Fibroblast of lung (primary cell): Measurements from ENCODE around the gene ATP10A. TPM values are rescaled to one million over a fixed set of nuclear protein-coding genes. Genes with fewer than 3 reads are reported as not detected.

Experiments used
- DNase-seq, 2 donors: peaks; one replicate each; pipeline versions ENCODE4 v3.0.0 to v3.0.0-alpha.2; 2010; ENCODE audit warnings: low read depth in 2 of 2
- H2AFZ ChIP-seq: 2 replicates; pipeline ENCODE4 v1.5.1; 2012; ENCODE audit warnings: low read length, control low read depth, inconsistent platforms
- H3K27ac ChIP-seq: 2 replicates; pipeline ENCODE4 v1.5.1; 2011; ENCODE audit warnings: low read length, control low read depth; ENCODE audit not compliant: insufficient read depth
- H3K27me3 ChIP-seq: 2 replicates; pipeline ENCODE4 v1.5.1; 2011; ENCODE audit warnings: mild to moderate bottlenecking, low read length; ENCODE audit not compliant: control insufficient read depth, insufficient read depth
- H3K36me3 ChIP-seq: 2 replicates; pipeline ENCODE4 v1.5.1; 2011; ENCODE audit warnings: low read length; ENCODE audit not compliant: control insufficient read depth, insufficient read depth
- H3K4me1 ChIP-seq: 2 replicates; pipeline ENCODE4 v1.5.1; 2011; ENCODE audit warnings: low read length; ENCODE audit not compliant: control insufficient read depth, insufficient read depth; ENCODE audit errors: extremely low read depth
- H3K4me2 ChIP-seq: 2 replicates; pipeline ENCODE4 v1.5.1; 2011; ENCODE audit warnings: low read length, control low read depth; ENCODE audit not compliant: insufficient read depth; ENCODE audit errors: extremely low read depth
- H3K4me3 ChIP-seq, 4 experiments: fragments of 200-600 bp in 1 of 4; sonication (generic) in 1 of 4; replicated peaks in 1 of 4; 2 replicates each; pipeline ENCODE4 v1.5.1; 2011 to 2016; ENCODE audit warnings: low read length in 4 of 4, low read depth in 3 of 4, mild to moderate bottlenecking in 3 of 4, control low read depth in 2 of 4, inconsistent platforms in 1 of 4, mixed read lengths in 1 of 4; ENCODE audit not compliant: insufficient read depth in 1 of 4; ENCODE audit errors: control extremely low read depth in 1 of 4
- H3K79me2 ChIP-seq: 2 replicates; pipeline ENCODE4 v1.5.1; 2012; ENCODE audit warnings: mild to moderate bottlenecking, low read length, inconsistent platforms; ENCODE audit not compliant: control insufficient read depth, insufficient read depth
- H3K9ac ChIP-seq: 2 replicates; pipeline ENCODE4 v1.5.1; 2011; ENCODE audit warnings: mild to moderate bottlenecking, low read length, control low read depth; ENCODE audit not compliant: insufficient read depth
- H3K9me3 ChIP-seq: 2 replicates; pipeline ENCODE4 v1.5.1; 2012; ENCODE audit warnings: low read depth, low read length; ENCODE audit not compliant: control insufficient read depth, insufficient read depth
- H4K20me1 ChIP-seq: 2 replicates; pipeline ENCODE4 v1.5.1; 2011; ENCODE audit warnings: low read length; ENCODE audit not compliant: control insufficient read depth, insufficient read depth; ENCODE audit errors: extremely low read depth
- CTCF ChIP-seq, 2 donors: IDR thresholded peaks in 1 of 2; conservative IDR thresholded peaks in 1 of 2; 1 replicate in 1 of 2; 2 replicates in 1 of 2; pipeline ENCODE4 v1.5.1; 2011 to 2012; ENCODE audit warnings: low read length in 2 of 2, control low read depth in 1 of 2, inconsistent platforms in 1 of 2, low read depth in 1 of 2, mild to moderate bottlenecking in 1 of 2
- EZH2 ChIP-seq: IDR thresholded peaks from 2 replicates; pipeline ENCODE4 v1.5.1; 2012; ENCODE audit warnings: low read length, control low read depth, mild to moderate bottlenecking; ENCODE audit errors: missing control alignments
- polyA plus RNA-seq, 2 donors: library from polyadenylated mRNA; depleted of rRNA in 1 of 2; stranded (reverse) in 1 of 2; unstranded in 1 of 2; fragments of >200 nt; gene quantifications; 2 replicates each; pipeline ENCODE4 v1.2.1, GENCODE V29; 2011 to 2012; ENCODE audit warnings: missing spikeins in 1 of 2
- total RNA-seq: library from RNA; depleted of rRNA; stranded (reverse); fragments of >200 nt; gene quantifications from 2 replicates; pipeline ENCODE4 v1.2.1, GENCODE V29; 2014

ATP10A gene
- total and polyA plus RNA-seq, 2 donors (not counting 1 experiment from before 2014, with no cell fraction given), result 12.7 to 13.8 TPM

- H3K9me3 ChIP-seq, result no peaks in the 10 kb centered on the region
- H3K4me3 ChIP-seq, result no peak overlapping the region
- no peaks in the 10 kb centered on the region for H3K79me2 ChIP-seq
- DNase-seq, result no peak
- no peaks in the 10 kb centered on the region for H4K20me1 ChIP-seq
- H3K27me3 ChIP-seq, result no peaks in the 10 kb centered on the region
- H3K27ac ChIP-seq, result no peak overlapping the region
- TF ChIP-seq EZH2 (no peak), CTCF (conservative IDR thresholded peaks at IDR 0.05 in 1 of 2, IDR thresholded peaks at IDR 0.05 in 1 of 2; ENCODE audit: low read depth in 1 of 2, low read length in 2 of 2) (no peak)
- no peaks in the 10 kb centered on the region for H3K4me1 ChIP-seq
- H3K36me3 ChIP-seq, result peaks cover 2% of the 10 kb centered on the region
- no peak overlapping the region for H2AFZ ChIP-seq
- no peak overlapping the region for H3K4me2 ChIP-seq
- H3K9ac ChIP-seq, result no peak overlapping the region
Observed at GRCh38 chr15:25674913-25675312, 188.2 kb downstream of the ATP10A start.

GRCh38 chr15:25673972-25674371 lies 189.2 kb downstream of the ATP10A start:
- no peak for TF ChIP-seq EZH2
- no peak for TF ChIP-seq CTCF (conservative IDR thresholded peaks at IDR 0.05 in 1 of 2, IDR thresholded peaks at IDR 0.05 in 1 of 2; ENCODE audit: low read depth in 1 of 2, low read length in 2 of 2)
- Histone ChIP-seq H3K4me3 (no peak overlapping the region), H3K9me3 (no peaks in the 10 kb centered on the region), H3K4me2 (no peak overlapping the region), H3K79me2 (no peaks in the 10 kb centered on the region), H3K36me3 (no peaks in the 10 kb centered on the region), H3K27me3 (no peaks in the 10 kb centered on the region), H3K4me1 (no peaks in the 10 kb centered on the region), H3K27ac (no peak overlapping the region), H3K9ac (no peak overlapping the region), H2AFZ (no peak overlapping the region), H4K20me1 (no peaks in the 10 kb centered on the region)
- DNase-seq, result no peak

- no peak for DNase-seq
- no peak overlapping the region for H3K9ac ChIP-seq
- TF ChIP-seq EZH2 (no peak), CTCF (conservative IDR thresholded peaks at IDR 0.05 in 1 of 2, IDR thresholded peaks at IDR 0.05 in 1 of 2; ENCODE audit: low read depth in 1 of 2, low read length in 2 of 2) (no peak)
Observed at GRCh38 chr15:25673351-25673750, 189.8 kb downstream of the ATP10A start.

More at GRCh38 chr15:25673351-25673750, 189.8 kb downstream of the ATP10A start:
- H3K27ac ChIP-seq, result no peak overlapping the region
- no peaks in the 10 kb centered on the region for H3K4me1 ChIP-seq
- H2AFZ ChIP-seq, result no peak overlapping the region
- H3K27me3 ChIP-seq, result no peaks in the 10 kb centered on the region
- H4K20me1 ChIP-seq, result no peaks in the 10 kb centered on the region
- no peaks in the 10 kb centered on the region for H3K36me3 ChIP-seq
- H3K4me2 ChIP-seq, result no peak overlapping the region
- no peaks in the 10 kb centered on the region for H3K9me3 ChIP-seq
- no peaks in the 10 kb centered on the region for H3K79me2 ChIP-seq
- H3K4me3 ChIP-seq, result no peak overlapping the region
